IPS DF 4.7 (cell line): ENCODE measurements around the gene EXD3.
"Not testable (repeated sequence)": the region's sequence is repeated elsewhere in the genome, so short reads cannot be mapped to it uniquely, and the experiment has no call there.

Experiments used
- DNase-seq: peaks from one replicate; pipeline ENCODE4 v3.0.0-alpha.2; 2013; ENCODE audit warnings: low spot score; ENCODE audit errors: extremely low read depth

EXD3 gene

DNA sequence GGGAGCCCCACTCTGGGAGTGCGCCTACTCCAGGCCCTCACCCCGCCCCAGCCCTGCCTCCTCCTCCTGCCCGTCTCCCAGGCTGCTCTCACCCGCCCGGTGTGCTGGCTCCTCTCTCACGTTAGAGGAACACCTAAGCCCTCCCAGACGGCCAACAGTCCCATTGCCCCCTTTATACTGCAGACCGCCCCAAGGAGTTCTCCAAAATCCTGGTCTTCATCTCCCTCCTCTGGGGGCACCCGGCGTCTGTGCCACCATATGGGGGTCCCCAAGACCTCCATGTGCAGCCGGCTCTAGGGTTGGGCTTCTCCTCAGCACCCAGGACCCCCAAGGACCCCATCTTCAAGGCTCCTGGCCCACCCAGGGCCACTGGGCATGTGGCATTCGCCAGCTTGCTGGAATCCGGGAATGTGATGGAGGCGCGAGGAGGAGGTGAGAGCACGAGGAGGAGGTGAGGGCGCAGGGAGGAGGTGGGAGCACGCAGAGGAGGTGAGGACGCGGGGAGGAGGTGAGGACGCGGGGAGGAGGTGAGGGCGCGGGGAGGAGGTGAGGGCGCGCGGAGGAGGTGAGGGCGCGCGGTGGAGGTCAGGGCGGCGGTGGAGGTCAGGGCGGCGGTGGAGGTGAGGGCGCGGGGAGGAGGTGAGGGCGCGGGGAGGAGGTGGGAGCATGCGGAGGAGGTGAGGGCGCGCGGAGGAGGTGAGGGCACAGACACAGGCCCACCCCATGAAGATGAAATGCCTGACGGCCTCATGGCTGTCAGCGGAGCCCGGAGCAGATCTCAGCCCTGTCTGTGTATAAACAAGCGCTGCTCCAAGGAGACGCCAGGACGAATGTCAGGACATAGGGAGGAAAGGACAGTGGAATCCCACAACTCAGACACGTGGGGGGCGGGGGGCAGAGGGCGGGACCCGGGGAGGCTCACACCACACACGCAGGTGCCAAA lies 41.2 kb downstream of the EXD3 start:
- no peak for DNase-seq

DNA sequence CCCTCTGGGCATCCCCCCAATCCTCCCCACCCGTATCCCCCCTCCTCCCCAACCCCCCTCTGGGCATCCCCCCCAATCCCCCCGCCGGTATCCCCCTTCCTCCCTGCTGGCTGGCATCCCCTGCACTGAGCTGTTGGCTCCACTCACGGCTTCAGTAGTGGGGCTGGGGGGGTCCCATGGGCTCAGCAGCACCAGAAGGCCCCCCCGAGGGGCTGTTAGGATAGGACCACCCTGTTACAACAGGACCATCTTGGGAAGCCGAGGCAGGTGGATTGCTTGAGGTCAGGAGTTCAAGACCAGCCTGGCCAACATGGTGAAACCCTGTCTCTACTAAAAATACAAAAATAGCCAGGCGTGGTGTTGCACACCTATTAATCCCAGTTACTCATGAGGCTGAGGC lies 42.4 kb downstream of the EXD3 start:
- DNase-seq = no peak

DNA sequence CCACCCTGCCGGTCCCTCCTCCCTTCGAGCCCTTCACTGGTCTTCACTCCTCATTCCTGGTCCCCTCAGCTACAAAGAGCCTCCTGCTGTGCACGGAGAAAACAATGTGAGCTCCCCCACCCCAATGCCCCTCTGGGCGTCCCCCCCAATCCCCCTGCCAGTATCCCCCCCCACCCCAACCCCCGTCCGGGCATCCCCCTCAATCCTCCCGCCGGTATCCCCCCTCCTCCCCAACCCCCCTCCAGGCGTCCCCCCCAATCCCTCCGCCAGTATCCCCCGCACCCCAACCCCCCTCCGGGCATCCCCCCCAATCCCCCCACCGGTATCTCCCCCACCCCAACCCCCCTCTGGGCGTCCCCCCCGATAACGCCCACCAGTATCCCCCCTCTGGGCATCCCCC lies 42.8 kb downstream of the EXD3 start:
- no peak for DNase-seq

DNA sequence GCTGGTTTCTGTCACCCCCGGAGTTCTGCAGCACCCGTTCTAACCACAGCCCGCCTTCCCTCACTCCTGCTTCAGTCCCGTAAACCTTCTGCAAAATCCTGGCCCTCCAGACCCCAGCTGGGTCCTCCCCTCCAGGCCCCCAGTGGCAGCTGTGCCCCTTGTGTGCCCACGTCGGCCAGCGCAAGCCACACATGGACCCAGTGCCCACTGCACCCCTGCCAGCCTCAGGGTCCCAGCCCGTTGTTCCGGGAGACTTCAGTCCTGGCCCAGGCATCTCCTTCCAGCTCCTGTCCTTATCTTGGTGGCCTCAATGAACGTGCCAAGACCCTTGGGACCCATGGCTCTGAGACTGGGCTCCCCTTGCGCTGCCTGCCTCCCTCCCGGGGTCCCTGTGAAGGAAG lies 43.2 kb downstream of the EXD3 start:
- no peak for DNase-seq

DNA sequence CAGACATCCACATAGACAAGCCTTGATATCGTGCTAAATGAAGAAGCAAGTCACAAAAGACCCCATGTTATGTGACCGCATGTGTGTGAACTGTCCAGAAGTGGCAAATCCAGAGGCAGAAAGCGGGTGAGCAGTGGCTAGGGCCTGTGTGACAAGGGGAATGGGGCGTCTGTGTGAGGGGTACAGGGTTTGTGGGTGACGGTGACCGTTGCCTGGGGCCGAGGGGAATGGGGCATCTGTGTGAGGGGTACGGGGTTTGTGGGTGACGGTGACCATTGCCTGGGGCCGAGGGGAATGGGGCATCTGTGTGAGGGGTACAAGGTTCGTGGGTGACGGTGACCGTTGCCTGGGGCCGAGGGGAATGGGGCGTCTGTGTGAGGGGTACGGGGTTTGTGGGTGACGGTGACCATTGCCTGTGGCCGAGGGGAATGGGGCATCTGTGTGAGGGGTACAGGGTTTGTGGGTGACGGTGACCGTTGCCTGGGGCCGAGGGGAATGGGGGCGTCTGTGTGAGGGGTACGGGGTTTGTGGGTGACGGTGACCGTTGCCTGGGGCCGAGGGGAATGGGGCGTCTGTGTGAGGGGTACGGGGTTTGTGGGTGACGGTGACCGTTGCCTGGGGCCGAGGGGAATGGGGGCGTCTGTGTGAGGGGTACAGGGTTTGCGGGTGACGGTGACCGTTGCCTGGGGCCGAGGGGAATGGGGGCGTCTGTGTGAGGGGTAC lies 44.1 kb downstream of the EXD3 start:
- not testable (repeated sequence) for DNase-seq

DNA sequence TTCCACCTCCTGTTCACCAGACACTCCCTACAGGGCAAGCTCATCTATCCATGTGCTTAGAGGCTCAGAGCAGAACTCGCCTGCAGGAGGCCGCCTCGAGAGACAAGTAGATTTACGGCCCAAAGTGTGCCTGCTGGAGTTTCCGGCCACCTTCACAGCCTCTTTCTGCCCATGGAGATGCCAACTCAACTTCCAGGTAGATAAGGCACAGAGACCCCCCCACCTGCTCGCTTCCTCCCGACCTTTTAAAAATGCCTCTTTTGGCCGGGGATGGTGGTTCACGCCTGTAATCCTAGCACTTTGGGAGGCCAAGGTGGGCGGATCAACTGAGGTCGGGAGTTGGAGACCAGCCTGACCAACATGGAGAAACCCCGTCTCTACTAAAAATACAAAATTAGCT lies 46.6 kb downstream of the EXD3 start:
- DNase-seq = no peak

DNA sequence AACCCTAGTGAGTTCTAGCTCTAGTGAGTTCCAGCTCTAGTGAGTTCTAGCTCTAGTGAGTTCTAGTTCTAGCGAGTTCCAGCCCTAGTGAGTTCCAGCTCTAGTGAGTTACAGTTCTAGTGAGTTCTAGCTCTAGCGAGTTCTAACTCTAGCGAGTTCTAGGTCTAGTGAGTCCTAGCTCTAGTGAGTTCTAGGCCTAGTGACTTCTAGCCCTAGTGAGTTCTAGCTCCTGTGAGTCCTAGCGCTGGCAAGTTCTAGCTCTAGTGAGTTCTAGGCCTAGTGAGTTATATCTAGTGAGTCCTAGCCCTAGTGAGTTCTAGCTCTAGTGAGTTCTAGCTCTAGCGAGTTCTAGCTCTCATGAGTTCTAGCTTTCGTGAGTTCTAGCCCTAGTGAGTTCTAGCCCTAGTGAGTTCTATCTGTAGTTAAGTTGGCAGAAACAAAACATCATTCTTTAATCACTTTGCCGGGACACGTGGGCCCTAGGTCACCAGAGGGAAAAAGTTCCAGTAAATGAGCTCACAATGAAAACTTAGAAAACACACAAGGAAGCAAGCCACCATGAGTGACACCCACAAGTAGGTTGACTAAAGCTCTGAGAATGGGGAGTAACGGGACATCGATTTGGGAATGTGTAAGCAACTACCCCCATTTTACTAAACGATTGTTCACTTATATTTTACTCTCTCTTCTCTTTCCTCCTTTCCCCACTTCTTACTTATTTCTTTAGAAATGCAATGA lies 47.5 kb downstream of the EXD3 start:
- DNase-seq = no peak

DNA sequence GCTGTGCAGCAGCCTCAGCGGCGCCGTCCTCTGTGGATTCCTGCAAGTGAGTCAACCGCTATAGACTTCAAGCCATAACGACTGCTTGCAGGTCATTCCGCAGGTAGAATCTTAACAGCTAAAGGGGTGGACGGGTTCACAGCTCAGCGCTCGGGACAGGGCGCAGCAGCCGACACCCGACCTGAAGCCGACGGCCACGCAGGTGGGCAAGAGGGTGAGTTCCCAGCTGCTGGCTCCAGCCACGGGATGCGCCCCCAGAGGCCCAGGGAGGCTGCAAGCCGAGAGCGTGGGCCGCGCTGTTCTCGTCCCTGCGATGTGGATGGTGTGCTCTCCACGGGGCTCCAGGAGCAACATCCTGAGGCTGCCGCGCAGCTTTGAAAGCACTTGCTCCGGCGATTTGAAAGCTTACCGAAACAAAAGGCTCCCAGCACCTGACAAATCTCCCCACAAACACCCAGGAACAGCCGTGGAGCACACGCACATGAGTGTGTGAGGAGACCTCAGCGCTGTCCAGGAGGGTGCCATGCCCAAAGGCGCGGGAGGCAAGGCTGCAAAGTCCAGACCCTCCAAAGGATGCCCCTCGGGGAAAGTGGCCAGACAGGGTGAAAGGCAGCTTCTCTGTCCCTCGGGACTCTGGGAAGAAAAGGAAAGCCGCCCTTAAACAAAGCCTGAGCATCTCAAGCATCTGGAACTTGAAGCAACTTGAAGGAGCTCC lies 48.7 kb downstream of the EXD3 start:
- no peak for DNase-seq

DNA sequence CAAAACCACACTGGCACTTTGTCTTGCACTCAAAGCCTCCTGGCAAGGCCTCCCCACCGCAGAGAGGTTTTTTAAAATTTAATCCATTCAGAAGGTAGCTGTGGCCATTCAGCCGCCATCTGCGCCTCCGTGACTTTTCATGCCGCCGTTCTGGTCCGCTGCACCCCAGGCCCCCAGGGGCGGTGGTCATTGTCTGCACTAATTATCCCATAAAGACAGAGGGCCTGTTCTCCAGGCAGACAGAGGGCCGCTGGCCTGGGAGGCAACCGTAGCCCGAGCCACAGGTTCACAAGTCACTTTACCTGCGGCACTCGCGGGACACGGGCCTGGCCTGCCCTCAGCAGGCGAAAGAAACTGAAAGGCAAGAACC lies 49.4 kb downstream of the EXD3 start:
- no peak for DNase-seq

DNA sequence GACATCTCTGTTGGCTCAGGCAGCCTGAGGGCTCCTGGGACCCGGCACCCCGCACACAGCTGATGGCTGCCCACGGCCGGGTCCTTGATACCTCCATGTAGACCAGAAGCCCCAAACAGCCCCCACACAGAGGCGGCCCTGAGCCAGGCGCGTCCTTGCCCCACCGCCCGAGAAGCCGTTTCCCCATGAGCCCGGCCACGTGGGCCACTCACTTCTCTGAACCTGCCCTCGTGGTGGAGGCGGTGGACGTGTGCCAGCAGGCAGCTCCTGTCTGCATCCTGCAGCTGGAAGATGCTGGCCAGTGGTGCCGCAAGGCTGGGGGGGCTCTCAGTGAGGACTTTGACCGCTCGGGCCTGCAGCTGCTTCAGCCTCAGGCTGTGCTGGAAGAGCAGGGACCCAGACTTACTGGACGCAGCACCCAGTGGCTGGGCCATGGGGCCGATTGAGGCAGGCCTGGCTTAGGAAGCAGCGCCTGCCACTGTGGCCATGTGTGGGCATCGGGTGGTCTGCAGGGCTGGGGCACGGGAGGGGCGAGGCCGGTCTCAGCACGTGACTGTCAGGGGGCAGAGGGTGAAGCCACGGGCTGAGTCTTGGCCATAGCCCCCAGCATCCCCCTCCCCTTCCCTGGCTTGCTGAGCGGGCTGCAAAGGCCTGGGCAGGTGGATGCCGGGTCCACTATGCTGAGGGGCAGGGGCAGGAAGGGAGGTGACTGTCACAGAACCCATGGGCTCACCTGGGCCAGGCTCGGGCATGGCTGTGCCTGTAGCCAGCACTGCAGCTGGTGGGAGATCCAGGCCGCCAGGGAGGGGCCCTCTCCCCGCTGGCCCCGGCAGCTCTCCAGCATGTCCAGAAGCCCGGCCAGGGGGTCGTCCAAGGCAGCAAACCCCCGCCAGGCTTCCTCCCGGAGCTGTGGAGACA lies 50.0 kb downstream of the EXD3 start:
- DNase-seq = no peak

DNA sequence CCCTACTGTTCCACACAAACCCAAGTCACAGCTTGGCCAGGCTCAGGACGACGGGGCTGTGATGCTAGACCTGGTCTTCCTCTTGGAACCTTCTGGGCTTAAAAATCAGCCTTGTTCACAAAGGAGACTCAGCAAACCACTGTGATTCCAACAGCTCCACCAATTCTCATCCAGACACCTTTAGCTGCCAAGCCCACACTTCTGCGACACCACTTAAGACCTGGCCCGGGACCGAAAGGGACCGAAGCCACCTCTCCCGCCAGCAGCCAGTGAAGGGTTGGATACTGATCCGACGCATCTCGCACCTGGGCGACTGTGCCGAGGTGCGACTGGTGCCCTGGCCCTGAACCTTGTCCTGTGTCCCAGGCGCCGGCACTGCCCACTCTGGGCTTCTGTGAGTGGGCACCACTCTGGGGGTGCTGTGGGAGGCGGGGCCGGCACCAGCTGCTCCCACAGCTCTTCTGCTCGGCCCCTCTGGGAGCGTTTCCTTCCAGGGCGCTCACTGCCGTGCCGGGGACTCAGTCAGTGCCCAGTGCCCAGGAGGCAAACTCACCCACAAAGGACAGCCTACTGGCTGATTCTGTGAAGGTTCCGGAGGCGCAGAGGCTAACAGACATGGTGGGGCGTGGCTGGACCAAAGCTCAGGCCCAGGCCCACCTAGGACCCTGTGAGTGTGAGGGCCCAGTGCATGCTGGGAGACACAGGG lies 50.9 kb downstream of the EXD3 start:
- no peak for DNase-seq

DNA sequence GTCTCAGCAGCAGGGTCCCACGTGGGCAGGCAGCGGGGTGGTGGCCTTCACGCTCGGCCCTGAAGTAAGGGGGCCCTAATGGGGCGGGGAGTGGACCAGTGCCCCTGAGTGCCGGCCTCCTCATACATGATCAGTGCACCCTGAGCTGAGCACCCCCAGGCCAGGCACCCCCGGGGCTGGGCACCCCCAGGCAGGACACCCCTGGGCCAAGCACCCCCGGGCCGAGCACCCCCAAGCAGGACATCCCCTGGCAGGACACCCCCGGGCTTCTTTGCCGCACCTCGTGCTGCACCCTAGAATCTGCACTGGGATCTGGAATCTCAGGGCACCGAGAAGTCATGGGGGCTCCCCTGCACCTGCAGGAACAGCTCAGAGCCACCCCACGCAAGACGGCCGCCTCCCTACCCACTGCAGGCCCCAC lies 51.4 kb downstream of the EXD3 start:
- no peak for DNase-seq

DNA sequence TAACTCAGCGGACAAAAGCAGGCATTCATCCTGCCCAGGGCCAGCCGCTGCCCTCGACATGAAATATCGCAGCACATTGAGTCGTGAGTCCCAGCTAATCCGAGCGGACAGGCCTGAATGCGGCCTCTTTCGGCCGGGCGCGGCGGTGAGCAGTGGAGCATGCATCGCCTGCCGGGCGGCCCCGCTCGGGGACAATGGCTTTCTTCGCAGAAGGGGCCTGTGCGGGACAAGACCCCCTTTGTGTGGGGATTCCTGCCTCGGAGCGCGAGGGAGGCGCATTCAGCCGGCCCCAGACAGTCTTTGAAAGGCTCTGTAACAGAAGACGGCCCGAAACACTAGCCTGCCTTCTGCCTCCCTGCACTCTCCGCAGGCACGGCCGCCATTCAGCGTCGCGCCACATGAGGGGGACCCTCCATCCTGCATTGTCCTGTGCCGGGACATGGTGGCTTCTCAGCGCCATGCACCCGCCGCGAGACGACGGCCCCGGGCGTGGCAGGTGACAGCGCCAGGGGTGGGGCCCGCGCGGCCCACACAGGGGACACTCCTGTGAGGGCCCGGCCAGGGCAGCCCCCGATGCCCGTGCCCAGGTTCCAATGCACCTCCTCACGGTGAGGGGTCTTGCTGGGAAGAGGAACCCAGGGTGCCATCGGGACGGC lies 52.0 kb downstream of the EXD3 start:
- no peak for DNase-seq

DNA sequence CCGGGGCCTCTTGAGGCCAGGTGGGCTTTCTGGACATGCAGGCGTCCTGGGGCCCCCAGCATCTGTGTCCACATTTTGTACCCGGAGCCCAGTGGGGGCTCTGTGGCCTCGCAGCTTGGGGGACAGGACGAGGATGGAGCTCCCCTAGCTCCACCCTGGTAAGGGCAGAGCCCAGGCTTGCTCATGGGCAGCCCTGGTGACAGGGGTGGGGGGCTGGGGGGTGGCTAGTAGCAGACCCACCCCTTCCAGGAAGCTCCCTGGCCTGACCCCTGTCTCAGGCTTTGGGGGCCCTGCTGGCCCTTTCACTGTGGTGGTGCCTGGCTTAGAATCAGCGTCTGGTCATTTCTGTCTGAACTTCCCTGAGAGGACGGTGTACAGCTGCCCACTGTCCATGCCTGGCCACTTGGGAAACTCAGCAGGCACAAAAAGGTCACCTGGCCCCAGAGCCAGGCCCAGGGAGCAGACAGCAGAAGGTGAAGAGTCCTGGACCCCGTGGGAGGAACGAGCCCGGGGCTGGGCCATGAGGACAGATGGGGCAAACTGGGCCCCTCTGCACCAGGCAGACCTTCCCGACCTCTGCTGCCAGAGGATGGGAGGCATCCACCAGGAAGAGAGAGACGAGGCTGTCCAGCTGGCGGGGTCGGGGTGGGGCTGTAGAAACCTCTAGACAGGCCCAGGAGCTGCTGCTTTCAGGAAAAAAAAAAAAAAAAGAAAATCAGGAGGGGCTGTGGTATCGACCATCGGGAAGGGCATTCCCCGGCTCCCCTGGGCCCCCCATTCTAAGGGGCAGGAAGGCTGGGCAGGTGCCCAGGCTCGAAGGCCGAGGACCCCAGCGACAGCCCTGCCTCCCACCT lies 52.8 kb downstream of the EXD3 start:
- no peak for DNase-seq

DNA sequence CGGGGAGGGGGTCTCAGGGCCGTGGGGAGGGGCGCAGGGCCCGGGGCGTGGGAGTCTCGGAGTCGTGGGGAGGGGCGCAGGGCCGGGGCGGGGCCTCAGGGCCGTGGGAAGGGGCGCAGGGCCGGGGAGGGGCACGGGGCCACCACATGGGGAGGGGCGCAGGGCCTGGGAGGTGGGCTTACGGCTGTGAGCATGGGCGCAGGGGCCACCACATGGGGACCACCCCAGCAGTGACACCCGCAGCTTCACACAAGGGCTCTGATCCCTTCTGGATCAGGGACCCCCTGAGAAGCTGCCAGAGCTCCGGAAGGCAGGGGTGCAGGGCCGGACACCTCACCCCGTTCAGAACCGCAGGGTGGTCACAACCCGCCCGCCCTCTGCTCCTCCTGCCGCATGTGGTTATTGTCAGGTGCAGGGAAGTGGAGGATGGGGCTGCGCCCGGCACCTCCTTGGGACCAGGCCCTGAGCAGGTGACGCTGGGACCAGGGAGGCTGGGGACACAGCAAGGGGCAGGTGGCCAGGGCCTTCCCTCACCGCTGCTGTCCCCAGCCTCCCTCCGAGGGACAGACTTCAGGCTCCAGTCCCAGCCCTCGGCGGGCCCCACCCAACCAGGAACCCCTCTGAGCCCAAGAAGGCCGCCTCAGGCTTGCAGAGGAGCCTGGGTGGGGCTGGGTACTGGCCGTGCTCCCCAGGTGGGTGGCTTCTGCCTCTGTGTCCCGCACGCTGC lies 53.7 kb downstream of the EXD3 start:
- no peak for DNase-seq

DNA sequence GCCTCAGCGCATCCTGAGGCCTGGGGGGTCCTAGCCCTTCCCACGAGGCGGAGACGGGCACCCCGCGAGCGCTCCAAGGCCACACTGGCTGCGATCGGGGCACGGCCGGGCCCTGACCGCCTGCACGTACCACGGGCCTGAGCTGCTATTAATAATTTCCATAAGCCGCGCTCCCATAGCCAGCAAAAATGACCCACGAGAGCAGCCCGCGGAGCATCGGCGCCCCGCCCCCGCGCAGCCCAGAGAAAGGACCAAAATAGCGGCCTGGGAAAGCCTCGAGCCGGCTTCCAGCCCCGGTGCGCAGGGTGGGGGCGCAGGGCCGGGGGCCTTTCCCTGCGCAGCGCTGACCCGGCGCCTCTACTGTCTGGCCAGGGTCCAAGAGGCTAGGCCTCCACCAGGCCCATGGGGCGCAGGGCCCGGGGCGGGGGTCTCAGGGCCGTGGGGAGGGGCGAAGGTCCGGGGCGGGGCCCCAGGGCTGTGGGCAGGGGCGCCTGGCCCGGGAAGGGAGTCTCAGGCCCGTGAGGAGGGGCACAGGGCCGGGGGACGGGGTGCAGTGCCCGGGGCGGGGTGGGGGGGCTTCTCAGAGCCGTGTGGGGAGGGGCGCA lies 54.4 kb downstream of the EXD3 start:
- no peak for DNase-seq
